HEK293T (cell line): ENCODE measurements around the gene PRIMPOL.

Experiments
- ARNT ChIP-seq: fragments of 450-650 bp; IDR thresholded peaks from 2 replicates; pipeline ENCODE4 v1.6.1; 2017; ENCODE audit warnings: mild to moderate bottlenecking
- BHLHE40 ChIP-seq: fragments of 450-650 bp; IDR thresholded peaks from 2 replicates; pipeline ENCODE4 v1.6.1; 2016; ENCODE audit warnings: mild to moderate bottlenecking, moderate library complexity, borderline replicate concordance
- CTBP1 ChIP-seq: fragments of 450-650 bp; IDR thresholded peaks from 2 replicates; pipeline ENCODE4 v1.6.1; 2016; ENCODE audit warnings: borderline replicate concordance
- FOXK2 ChIP-seq: fragments of 450-650 bp; IDR thresholded peaks from 2 replicates; pipeline ENCODE4 v1.6.1; 2016; ENCODE audit warnings: mild to moderate bottlenecking
- FOXM1 ChIP-seq: fragments of 450-650 bp; IDR thresholded peaks from 2 replicates; pipeline ENCODE4 v1.6.1; 2017; ENCODE audit warnings: mild to moderate bottlenecking, borderline replicate concordance
- SP1 ChIP-seq: fragments of 450-650 bp; IDR thresholded peaks from 2 replicates; pipeline ENCODE4 v1.6.1; 2017
- SUZ12 ChIP-seq: fragments of 450-650 bp; IDR thresholded peaks from 2 replicates; pipeline ENCODE4 v1.6.1; 2016; ENCODE audit warnings: mild to moderate bottlenecking
- TARDBP ChIP-seq: fragments of 450-650 bp; IDR thresholded peaks from 2 replicates; pipeline ENCODE4 v1.6.1; 2016
- ZNF384 ChIP-seq: fragments of 450-650 bp; IDR thresholded peaks from 2 replicates; pipeline ENCODE4 v1.6.1; 2016
- TF ChIP-seq, protein P1 (sequence below): fragments of 450-650 bp; IDR thresholded peaks from 2 replicates; pipeline ENCODE4 v1.6.1; 2016

DNA sequence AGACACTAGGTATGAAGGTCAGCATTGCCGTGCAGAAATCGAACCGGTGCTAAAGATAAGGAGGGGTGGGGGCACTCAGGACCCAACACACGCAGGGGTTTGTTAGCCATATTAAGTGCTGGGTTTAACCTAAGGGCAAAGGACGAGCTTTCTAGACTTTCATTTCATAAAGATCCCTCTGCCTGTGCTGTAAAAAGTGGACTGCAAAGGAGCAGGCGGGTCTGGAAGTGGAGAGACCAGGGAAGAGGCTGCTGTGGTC lies 1.6 kb upstream of the PRIMPOL start:
- no peak for TF ChIP-seq SP1
- no peak for TF ChIP-seq FOXK2
- no peak for TF ChIP-seq BHLHE40
- no peak for TF ChIP-seq ARNT
- no peak for TF ChIP-seq ZNF384
- no peak for TF ChIP-seq TARDBP
- no peak for TF ChIP-seq FOXM1
- TF ChIP-seq, protein P1, sequence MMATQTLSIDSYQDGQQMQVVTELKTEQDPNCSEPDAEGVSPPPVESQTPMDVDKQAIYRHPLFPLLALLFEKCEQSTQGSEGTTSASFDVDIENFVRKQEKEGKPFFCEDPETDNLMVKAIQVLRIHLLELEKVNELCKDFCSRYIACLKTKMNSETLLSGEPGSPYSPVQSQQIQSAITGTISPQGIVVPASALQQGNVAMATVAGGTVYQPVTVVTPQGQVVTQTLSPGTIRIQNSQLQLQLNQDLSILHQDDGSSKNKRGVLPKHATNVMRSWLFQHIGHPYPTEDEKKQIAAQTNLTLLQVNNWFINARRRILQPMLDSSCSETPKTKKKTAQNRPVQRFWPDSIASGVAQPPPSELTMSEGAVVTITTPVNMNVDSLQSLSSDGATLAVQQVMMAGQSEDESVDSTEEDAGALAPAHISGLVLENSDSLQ: no peak
- TF ChIP-seq SUZ12: no peak
- TF ChIP-seq CTBP1: no peak
